Measurements from ENCODE around the gene POLR2J.

POLR2J gene

DNA sequence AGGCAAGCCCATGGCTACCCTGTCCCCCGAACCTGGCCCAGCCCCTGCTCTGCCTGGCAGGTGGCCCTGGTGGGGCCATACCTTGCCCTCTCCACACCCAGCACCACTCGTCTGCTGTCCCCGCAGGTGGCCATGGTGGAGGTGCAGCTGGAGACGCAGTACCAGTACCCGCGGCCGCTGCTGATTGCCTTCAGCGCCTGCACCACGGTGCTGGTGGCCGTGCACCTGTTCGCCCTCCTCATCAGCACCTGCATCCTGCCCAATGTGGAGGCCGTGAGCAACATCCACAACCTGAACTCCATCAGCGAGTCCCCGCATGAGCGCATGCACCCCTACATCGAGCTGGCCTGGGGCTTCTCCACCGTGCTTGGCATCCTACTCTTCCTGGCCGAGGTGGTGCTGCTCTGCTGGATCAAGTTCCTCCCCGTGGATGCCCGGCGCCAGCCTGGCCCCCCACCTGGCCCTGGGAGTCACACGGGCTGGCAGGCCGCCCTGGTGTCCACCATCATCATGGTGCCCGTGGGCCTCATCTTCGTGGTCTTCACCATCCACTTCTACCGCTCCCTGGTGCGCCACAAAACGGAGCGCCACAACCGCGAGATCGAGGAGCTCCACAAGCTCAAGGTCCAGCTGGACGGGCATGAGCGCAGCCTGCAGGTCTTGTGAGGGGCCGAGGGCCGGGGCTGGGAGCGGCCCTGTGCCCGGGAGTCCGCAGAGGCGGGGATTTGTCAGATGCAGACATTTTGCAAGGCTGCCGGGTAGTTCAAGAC is 32.1 kb downstream of the POLR2J start:
- ChIA-PET POLR2A (no interaction called here), CTCF (no interaction called here)
- no peaks in the 10 kb centered on the region for H3K9me3 ChIP-seq (ENCODE audit: control insufficient read depth, insufficient read depth, low read depth, low read length)
- no peak overlapping the region for H3K27ac ChIP-seq (ENCODE audit: extremely low read depth, low read depth, low read length)
- no peak overlapping the region for H3K4me3 ChIP-seq (ENCODE audit: low read depth, low read length)
- TF ChIP-seq ZNF148 (tag by site-specific recombination; IDR thresholded peaks at IDR 0.05; ENCODE audit: borderline replicate concordance) = no peak
- no peak for TF ChIP-seq ZNF404 (tag by site-specific recombination; IDR thresholded peaks at IDR 0.05)
- TF ChIP-seq, protein P1, sequence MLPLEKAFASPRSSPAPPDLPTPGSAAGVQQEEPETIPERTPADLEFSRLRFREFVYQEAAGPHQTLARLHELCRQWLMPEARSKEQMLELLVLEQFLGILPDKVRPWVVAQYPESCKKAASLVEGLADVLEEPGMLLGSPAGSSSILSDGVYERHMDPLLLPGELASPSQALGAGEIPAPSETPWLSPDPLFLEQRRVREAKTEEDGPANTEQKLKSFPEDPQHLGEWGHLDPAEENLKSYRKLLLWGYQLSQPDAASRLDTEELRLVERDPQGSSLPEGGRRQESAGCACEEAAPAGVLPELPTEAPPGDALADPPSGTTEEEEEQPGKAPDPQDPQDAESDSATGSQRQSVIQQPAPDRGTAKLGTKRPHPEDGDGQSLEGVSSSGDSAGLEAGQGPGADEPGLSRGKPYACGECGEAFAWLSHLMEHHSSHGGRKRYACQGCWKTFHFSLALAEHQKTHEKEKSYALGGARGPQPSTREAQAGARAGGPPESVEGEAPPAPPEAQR (tag by site-specific recombination; IDR thresholded peaks at IDR 0.05) = no peak
- TF ChIP-seq HIC1 (tag by site-specific recombination; IDR thresholded peaks at IDR 0.05) = no peak
- no peak for TF ChIP-seq OVOL3 (tag by site-specific recombination; IDR thresholded peaks at IDR 0.05)
- TF ChIP-seq KLF16 (tag by site-specific recombination; IDR thresholded peaks at IDR 0.05) = no peak
- no peak for TF ChIP-seq YY1 (tag by site-specific recombination; IDR thresholded peaks at IDR 0.05)
- TF ChIP-seq, protein P2, sequence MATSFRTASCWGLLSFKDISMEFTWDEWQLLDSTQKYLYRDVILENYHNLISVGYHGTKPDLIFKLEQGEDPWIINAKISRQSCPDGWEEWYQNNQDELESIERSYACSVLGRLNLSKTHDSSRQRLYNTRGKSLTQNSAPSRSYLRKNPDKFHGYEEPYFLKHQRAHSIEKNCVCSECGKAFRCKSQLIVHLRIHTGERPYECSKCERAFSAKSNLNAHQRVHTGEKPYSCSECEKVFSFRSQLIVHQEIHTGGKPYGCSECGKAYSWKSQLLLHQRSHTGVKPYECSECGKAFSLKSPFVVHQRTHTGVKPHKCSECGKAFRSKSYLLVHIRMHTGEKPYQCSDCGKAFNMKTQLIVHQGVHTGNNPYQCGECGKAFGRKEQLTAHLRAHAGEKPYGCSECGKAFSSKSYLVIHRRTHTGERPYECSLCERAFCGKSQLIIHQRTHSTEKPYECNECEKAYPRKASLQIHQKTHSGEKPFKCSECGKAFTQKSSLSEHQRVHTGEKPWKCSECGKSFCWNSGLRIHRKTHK (tag by site-specific recombination; IDR thresholded peaks at IDR 0.05) = no peak
- TF ChIP-seq SETDB1 (IDR thresholded peaks at IDR 0.05; ENCODE audit: insufficient read length, low read length) = no peak
- no peak for TF ChIP-seq EGR2 (tag by site-specific recombination; IDR thresholded peaks at IDR 0.05; ENCODE audit: low read depth)
- TF ChIP-seq ZBTB21 (tag by site-specific recombination; IDR thresholded peaks at IDR 0.05) = no peak
- TF ChIP-seq, protein P3, sequence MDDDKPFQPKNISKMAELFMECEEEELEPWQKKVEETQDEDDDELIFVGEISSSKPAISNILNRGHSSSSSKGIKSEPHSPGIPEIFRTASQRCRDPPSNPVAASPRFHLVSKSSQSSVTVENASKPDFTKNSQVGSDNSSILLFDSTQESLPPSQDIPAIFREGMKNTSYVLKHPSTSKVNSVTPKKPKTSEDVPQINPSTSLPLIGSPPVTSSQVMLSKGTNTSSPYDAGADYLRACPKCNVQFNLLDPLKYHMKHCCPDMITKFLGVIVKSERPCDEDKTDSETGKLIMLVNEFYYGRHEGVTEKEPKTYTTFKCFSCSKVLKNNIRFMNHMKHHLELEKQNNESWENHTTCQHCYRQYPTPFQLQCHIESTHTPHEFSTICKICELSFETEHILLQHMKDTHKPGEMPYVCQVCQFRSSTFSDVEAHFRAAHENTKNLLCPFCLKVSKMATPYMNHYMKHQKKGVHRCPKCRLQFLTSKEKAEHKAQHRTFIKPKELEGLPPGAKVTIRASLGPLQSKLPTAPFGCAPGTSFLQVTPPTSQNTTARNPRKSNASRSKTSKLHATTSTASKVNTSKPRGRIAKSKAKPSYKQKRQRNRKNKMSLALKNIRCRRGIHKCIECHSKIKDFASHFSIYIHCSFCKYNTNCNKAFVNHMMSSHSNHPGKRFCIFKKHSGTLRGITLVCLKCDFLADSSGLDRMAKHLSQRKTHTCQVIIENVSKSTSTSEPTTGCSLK (tag by site-specific recombination; IDR thresholded peaks at IDR 0.05) = no peak
- no peak for TF ChIP-seq ZNF580 (tag by site-specific recombination; IDR thresholded peaks at IDR 0.05)
- TF ChIP-seq ZNF433 (tag by site-specific recombination; IDR thresholded peaks at IDR 0.05; ENCODE audit: low read depth) = no peak
- no peak for TF ChIP-seq ZNF223 (tag by site-specific recombination; IDR thresholded peaks at IDR 0.05)
- no peak for TF ChIP-seq GLIS1 (tag by site-specific recombination; IDR thresholded peaks at IDR 0.05)
- H3K4me1 ChIP-seq (ENCODE audit: control insufficient read depth, insufficient read depth, low read length) = no peaks in the 10 kb centered on the region
- peaks cover 0 to 21% of the 10 kb centered on the region in 2 experiments; a peak in 2 of 3 replicates for H3K36me3 ChIP-seq (ENCODE audit: control insufficient read depth in 2 of 2, insufficient read depth in 1 of 2, low read length in 2 of 2)

Measured in HEK293 (cell line).